HEK293 (cell line): ENCODE measurements around the gene PNPLA6.

Experiments
- CTCF ChIA-PET: fragments of 350-600 bp; formaldehyde crosslinking; extraction: SDS; loops from one replicate; lab custom pipeline; 2021; ENCODE audit warnings: antibody characterized with exemption; lab: Yijun Ruan, JAX
- POLR2A ChIA-PET: fragments of 300-600 bp; formaldehyde crosslinking; extraction: SDS; loops from one replicate; lab custom pipeline; 2020; ENCODE audit warnings: antibody characterized with exemption, inconsistent platforms; lab: Yijun Ruan, JAX
- H3K27ac ChIP-seq: fragments of 200-500 bp; sonication (Bioruptor generic); 2 replicates; pipeline ENCODE4 v1.5.1; 2014; ENCODE audit warnings: low read depth, low read length, control low read depth, inconsistent platforms; ENCODE audit errors: extremely low read depth
- H3K36me3 ChIP-seq, 2 experiments: fragments of 200-500 bp in 1 of 2; sonication (Bioruptor generic) in 1 of 2; 1 replicate in 1 of 2; 2 replicates in 1 of 2; pipeline ENCODE4 v1.5.1; 2014 to 2017; ENCODE audit warnings: inconsistent platforms in 2 of 2, low read length in 2 of 2; ENCODE audit not compliant: control insufficient read depth in 2 of 2, insufficient read depth in 1 of 2
- H3K4me1 ChIP-seq: fragments of 200-500 bp; sonication (Bioruptor generic); 2 replicates; pipeline ENCODE4 v1.5.1; 2014; ENCODE audit warnings: mild to moderate bottlenecking, low read length, inconsistent platforms; ENCODE audit not compliant: control insufficient read depth, insufficient read depth
- H3K4me3 ChIP-seq: 2 replicates; pipeline ENCODE4 v1.5.1; 2011; ENCODE audit warnings: low read depth, mild to moderate bottlenecking, control low read depth, low read length, moderate library complexity
- H3K9me3 ChIP-seq: fragments of 200-500 bp; sonication (Bioruptor generic); 2 replicates; pipeline ENCODE4 v1.5.1; 2014; ENCODE audit warnings: low read depth, low read length, inconsistent platforms; ENCODE audit not compliant: control insufficient read depth, insufficient read depth
- KLF1 ChIP-seq: fragments of 450-650 bp; formaldehyde crosslinking; IDR thresholded peaks from 2 replicates; pipeline ENCODE4 v1.5.1; 2016; ENCODE audit warnings: missing biosample characterization, missing genetic modification characterization
- PRDM1 ChIP-seq: fragments of 450-650 bp; formaldehyde crosslinking; IDR thresholded peaks from 2 replicates; pipeline ENCODE4; 2016; ENCODE audit warnings: missing biosample characterization, missing genetic modification characterization
- SCRT1 ChIP-seq: fragments of 450-650 bp; formaldehyde crosslinking; IDR thresholded peaks from 2 replicates; pipeline ENCODE4 v1.5.1; 2016; ENCODE audit warnings: missing biosample characterization, missing genetic modification characterization, borderline replicate concordance
- SCRT2 ChIP-seq: fragments of 450-650 bp; formaldehyde crosslinking; IDR thresholded peaks from 2 replicates; pipeline ENCODE4 v1.5.1; 2016; ENCODE audit warnings: missing biosample characterization, missing genetic modification characterization
- ZBTB20 ChIP-seq: fragments of 450-650 bp; formaldehyde crosslinking; IDR thresholded peaks from 2 replicates; pipeline ENCODE4 v1.5.1; 2016; ENCODE audit warnings: missing biosample characterization, missing genetic modification characterization
- ZBTB48 ChIP-seq: fragments of 450-650 bp; formaldehyde crosslinking; IDR thresholded peaks from 2 replicates; pipeline ENCODE4 v1.5.1; 2016; ENCODE audit warnings: missing biosample characterization, missing genetic modification characterization
- ZFP41 ChIP-seq: fragments of 450-650 bp; formaldehyde crosslinking; IDR thresholded peaks from 2 replicates; pipeline ENCODE4 v1.5.1; 2016; ENCODE audit warnings: missing biosample characterization, missing genetic modification characterization, borderline replicate concordance
- ZNF19 ChIP-seq: fragments of 450-650 bp; formaldehyde crosslinking; IDR thresholded peaks from 2 replicates; pipeline ENCODE4; 2016; ENCODE audit warnings: missing biosample characterization, missing genetic modification characterization, low read depth
- ZNF529 ChIP-seq: fragments of 450-650 bp; formaldehyde crosslinking; IDR thresholded peaks from 2 replicates; pipeline ENCODE4 v1.5.1; 2017; ENCODE audit warnings: missing genetic modification characterization, missing biosample characterization; ENCODE audit not compliant: insufficient replicate concordance
- ZXDB ChIP-seq: fragments of 450-650 bp; formaldehyde crosslinking; IDR thresholded peaks from 2 replicates; pipeline ENCODE4 v1.5.1; 2016; ENCODE audit warnings: missing biosample characterization, missing genetic modification characterization
- TF ChIP-seq, protein P1 (sequence below): fragments of 450-650 bp; formaldehyde crosslinking; IDR thresholded peaks from 2 replicates; pipeline ENCODE4 v1.5.1; 2016; ENCODE audit warnings: missing biosample characterization, missing genetic modification characterization
- TF ChIP-seq, protein P2 (sequence below): fragments of 450-650 bp; formaldehyde crosslinking; IDR thresholded peaks from 2 replicates; pipeline ENCODE4 v1.5.1; 2016; ENCODE audit warnings: missing biosample characterization, missing genetic modification characterization
- TF ChIP-seq, protein P3 (sequence below): fragments of 450-650 bp; formaldehyde crosslinking; IDR thresholded peaks from 2 replicates; pipeline ENCODE4; 2016; ENCODE audit warnings: missing biosample characterization, missing genetic modification characterization
- TF ChIP-seq, protein P4 (sequence below): fragments of 450-650 bp; IDR thresholded peaks from 2 replicates; pipeline ENCODE4 v1.5.1; 2018; ENCODE audit warnings: missing biosample characterization, missing genetic modification characterization
- TF ChIP-seq, protein P5 (sequence below): fragments of 450-650 bp; formaldehyde crosslinking; IDR thresholded peaks from 2 replicates; pipeline ENCODE4 v1.5.1; 2016; ENCODE audit warnings: missing biosample characterization, missing genetic modification characterization
- TF ChIP-seq, protein P6 (sequence below): fragments of 450-650 bp; formaldehyde crosslinking; IDR thresholded peaks from 2 replicates; pipeline ENCODE4 v1.5.1; 2016; ENCODE audit warnings: missing biosample characterization, missing genetic modification characterization

PNPLA6 gene

DNA sequence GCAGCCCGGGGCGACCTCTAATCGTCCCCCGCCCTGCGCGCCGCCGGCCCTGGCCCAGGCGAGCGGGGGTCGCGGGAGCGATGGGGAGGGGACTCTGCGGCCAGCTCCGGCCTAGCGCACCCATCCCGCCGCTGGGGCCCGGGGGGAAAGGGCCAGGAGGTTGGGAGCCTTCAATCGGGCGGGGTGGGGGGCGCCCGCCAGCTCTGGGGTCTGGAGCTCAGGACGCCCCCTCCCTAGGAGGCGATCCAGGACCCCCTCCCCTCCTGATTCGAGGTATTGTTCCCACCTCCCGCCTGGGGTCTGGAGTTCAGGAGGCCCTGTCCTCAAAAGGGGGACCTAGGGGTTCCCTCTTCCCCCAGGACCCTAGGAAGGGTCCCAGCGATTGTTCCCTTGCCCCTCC is 19.2 kb upstream of the PNPLA6 start (continued):
- no peak for TF ChIP-seq ZBTB20
- TF ChIP-seq, protein P1, sequence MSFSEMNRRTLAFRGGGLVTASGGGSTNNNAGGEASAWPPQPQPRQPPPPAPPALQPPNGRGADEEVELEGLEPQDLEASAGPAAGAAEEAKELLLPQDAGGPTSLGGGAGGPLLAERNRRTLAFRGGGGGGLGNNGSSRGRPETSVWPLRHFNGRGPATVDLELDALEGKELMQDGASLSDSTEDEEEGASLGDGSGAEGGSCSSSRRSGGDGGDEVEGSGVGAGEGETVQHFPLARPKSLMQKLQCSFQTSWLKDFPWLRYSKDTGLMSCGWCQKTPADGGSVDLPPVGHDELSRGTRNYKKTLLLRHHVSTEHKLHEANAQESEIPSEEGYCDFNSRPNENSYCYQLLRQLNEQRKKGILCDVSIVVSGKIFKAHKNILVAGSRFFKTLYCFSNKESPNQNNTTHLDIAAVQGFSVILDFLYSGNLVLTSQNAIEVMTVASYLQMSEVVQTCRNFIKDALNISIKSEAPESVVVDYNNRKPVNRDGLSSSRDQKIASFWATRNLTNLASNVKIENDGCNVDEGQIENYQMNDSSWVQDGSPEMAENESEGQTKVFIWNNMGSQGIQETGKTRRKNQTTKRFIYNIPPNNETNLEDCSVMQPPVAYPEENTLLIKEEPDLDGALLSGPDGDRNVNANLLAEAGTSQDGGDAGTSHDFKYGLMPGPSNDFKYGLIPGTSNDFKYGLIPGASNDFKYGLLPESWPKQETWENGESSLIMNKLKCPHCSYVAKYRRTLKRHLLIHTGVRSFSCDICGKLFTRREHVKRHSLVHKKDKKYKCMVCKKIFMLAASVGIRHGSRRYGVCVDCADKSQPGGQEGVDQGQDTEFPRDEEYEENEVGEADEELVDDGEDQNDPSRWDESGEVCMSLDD (tag by site-specific recombination): peak; percentile 57; the same call in 1 of the 2 replicates
- TF ChIP-seq, protein P2, sequence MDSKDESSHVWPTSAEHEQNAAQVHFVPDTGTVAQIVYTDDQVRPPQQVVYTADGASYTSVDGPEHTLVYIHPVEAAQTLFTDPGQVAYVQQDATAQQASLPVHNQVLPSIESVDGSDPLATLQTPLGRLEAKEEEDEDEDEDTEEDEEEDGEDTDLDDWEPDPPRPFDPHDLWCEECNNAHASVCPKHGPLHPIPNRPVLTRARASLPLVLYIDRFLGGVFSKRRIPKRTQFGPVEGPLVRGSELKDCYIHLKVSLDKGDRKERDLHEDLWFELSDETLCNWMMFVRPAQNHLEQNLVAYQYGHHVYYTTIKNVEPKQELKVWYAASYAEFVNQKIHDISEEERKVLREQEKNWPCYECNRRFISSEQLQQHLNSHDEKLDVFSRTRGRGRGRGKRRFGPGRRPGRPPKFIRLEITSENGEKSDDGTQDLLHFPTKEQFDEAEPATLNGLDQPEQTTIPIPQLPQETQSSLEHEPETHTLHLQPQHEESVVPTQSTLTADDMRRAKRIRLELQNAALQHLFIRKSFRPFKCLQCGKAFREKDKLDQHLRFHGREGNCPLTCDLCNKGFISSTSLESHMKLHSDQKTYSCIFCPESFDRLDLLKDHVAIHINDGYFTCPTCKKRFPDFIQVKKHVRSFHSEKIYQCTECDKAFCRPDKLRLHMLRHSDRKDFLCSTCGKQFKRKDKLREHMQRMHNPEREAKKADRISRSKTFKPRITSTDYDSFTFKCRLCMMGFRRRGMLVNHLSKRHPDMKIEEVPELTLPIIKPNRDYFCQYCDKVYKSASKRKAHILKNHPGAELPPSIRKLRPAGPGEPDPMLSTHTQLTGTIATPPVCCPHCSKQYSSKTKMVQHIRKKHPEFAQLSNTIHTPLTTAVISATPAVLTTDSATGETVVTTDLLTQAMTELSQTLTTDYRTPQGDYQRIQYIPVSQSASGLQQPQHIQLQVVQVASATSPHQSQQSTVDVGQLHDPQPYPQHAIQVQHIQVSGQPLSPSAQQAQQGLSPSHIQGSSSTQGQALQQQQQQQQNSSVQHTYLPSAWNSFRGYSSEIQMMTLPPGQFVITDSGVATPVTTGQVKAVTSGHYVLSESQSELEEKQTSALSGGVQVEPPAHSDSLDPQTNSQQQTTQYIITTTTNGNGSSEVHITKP (tag by site-specific recombination): peak; percentile 70

DNA sequence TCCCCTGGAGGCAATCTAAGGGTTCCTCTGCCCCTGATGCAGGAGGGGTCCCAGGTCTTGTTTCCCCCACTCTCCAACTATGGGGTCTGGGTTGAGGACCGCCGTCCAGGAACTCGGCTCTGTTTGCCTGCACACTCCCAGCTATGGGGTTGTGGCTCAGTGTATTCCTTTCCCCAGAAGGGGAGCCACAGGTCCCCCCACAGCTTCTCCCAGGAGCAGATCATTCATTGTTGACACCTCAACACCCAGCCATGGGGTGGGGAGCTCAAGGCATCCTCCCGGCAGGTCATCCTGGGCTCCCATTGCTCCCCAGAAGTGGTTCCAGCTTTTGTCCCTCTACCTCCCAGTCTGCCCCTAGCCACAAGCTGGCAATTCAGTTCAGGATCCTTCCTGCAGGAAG is 18.6 kb upstream of the PNPLA6 start:
- Histone ChIP-seq H3K27ac (0 out of 2 replicates have a peak overlapping the region, but pooled peaks have one; percentile 65), H3K36me3 (peaks cover 0 to 7% of the 10 kb centered on the region in 2 experiments; a peak in 1 of 3 replicates), H3K4me1 (peaks cover 4% of the 10 kb centered on the region), H3K4me3 (peak overlapping the region; percentile 64), H3K9me3 (no peaks in the 10 kb centered on the region)
- CTCF ChIA-PET: interaction anchor here (0.6 kb wide), 1 partner anchor 150 kb away, joined by 3 read pairs; no protein-coding TSS in a partner anchor
- TF ChIP-seq SCRT2 (tag by site-specific recombination): peak; percentile 88
- peak; percentile 85 for TF ChIP-seq SCRT1 (tag by site-specific recombination)
- TF ChIP-seq, protein P3, sequence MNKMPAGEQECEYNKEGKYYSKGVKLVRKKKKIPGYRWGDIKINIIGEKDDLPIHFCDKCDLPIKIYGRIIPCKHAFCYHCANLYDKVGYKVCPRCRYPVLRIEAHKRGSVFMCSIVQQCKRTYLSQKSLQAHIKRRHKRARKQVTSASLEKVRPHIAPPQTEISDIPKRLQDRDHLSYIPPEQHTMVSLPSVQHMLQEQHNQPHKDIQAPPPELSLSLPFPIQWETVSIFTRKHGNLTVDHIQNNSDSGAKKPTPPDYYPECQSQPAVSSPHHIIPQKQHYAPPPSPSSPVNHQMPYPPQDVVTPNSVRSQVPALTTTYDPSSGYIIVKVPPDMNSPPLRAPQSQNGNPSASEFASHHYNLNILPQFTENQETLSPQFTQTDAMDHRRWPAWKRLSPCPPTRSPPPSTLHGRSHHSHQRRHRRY (tag by site-specific recombination): no peak
- TF ChIP-seq ZBTB48 (tag by site-specific recombination): 0 out of 2 replicates have a peak, but pooled peaks have one; percentile 3
- POLR2A ChIA-PET: interaction anchor here (0.6 to 1.3 kb wide), 4 partner anchors 9 to 209 kb away, joined by 3 to 5 read pairs (median 4); partner anchors contain the start of gene PNPLA6

DNA sequence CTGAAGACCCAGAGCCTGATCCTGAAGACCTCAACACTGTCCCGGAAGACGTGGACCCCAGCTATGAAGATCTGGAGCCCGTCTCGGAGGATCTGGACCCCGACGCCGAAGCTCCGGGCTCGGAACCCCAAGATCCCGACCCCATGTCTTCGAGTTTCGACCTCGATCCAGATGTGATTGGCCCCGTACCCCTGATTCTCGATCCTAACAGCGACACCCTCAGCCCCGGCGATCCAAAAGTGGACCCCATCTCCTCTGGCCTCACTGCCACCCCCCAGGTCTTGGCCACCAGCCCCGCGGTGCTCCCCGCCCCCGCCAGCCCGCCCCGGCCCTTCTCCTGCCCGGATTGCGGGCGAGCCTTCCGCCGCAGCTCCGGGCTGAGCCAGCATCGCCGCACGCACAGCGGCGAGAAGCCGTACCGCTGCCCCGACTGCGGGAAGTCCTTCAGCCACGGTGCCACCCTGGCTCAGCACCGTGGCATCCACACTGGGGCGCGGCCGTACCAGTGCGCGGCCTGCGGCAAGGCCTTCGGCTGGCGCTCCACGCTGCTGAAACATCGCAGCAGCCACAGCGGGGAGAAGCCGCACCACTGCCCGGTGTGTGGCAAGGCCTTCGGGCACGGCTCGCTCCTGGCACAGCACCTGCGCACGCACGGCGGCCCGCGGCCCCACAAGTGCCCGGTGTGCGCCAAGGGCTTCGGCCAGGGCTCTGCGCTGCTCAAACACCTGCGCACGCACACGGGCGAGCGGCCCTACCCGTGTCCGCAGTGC is 16.0 kb upstream of the PNPLA6 start:
- Histone ChIP-seq H3K36me3 (peaks cover 0 to 7% of the 10 kb centered on the region in 2 experiments; a peak in 1 of 3 replicates), H3K27ac (no peak overlapping the region), H3K9me3 (no peaks in the 10 kb centered on the region), H3K4me1 (peaks cover 6% of the 10 kb centered on the region), H3K4me3 (no peak overlapping the region)
- POLR2A ChIA-PET: interaction anchor here (0.8 to 1.3 kb wide), 3 partner anchors 13 to 417 kb away, joined by 3 to 6 read pairs (median 4); no protein-coding TSS in a partner anchor
- CTCF ChIA-PET: no interaction called here
- TF ChIP-seq PRDM1 (tag by site-specific recombination) (no peak), ZFP41 (tag by site-specific recombination) (no peak), ZNF19 (no peak), ZNF529 (tag by site-specific recombination) (no peak), ZXDB (tag by site-specific recombination) (no peak), KLF1 (tag by site-specific recombination) (no peak)
- TF ChIP-seq, protein P4, sequence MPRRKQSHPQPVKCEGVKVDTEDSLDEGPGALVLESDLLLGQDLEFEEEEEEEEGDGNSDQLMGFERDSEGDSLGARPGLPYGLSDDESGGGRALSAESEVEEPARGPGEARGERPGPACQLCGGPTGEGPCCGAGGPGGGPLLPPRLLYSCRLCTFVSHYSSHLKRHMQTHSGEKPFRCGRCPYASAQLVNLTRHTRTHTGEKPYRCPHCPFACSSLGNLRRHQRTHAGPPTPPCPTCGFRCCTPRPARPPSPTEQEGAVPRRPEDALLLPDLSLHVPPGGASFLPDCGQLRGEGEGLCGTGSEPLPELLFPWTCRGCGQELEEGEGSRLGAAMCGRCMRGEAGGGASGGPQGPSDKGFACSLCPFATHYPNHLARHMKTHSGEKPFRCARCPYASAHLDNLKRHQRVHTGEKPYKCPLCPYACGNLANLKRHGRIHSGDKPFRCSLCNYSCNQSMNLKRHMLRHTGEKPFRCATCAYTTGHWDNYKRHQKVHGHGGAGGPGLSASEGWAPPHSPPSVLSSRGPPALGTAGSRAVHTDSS (tag by site-specific recombination): no peak
- TF ChIP-seq, protein P5, sequence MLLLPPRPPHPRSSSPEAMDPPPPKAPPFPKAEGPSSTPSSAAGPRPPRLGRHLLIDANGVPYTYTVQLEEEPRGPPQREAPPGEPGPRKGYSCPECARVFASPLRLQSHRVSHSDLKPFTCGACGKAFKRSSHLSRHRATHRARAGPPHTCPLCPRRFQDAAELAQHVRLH: no peak
- TF ChIP-seq, protein P1 (tag by site-specific recombination): no peak
- TF ChIP-seq, protein P6, sequence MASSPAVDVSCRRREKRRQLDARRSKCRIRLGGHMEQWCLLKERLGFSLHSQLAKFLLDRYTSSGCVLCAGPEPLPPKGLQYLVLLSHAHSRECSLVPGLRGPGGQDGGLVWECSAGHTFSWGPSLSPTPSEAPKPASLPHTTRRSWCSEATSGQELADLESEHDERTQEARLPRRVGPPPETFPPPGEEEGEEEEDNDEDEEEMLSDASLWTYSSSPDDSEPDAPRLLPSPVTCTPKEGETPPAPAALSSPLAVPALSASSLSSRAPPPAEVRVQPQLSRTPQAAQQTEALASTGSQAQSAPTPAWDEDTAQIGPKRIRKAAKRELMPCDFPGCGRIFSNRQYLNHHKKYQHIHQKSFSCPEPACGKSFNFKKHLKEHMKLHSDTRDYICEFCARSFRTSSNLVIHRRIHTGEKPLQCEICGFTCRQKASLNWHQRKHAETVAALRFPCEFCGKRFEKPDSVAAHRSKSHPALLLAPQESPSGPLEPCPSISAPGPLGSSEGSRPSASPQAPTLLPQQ (tag by site-specific recombination): no peak
